Measurements from ENCODE around the gene PARP16. TPM values are rescaled to one million over a fixed set of nuclear protein-coding genes. Genes with fewer than 3 reads are reported as not detected.

PARP16 gene
- total RNA-seq, 1 donor from 2014 or later: 8.7 TPM

DNA sequence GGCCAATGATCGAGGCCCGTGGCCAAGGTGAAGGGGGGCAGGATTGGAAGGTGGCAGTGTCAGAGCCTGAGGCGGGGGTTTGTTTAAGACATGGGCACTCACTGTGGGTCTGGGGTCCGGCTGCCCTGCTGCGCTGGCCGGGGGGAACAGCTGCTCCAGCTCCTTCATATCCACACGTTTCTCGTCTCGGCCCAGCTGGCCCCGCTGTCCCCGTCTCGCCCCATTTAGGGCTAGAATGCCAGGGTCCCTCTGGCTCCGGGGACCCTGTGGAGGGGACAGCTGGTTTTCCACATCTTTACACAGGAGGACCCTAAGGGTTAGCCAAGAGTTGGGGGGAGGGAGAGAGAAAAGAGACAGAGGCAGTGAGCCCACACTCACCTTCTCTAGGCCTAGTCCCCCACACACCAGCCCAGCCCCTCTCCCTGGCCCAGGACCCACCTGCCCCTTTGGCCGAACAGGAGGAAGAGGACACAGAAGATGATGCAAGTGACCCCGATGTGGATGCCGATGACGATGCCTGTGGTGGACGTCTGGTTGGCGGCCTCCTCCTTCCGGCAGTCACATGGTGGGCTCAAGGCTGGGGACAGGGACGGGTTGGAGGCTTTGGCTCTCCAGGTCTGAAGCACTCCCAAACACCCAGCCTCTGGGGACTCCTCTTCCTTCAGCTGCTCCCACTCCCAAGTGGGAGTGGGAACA is 42.8 kb upstream of the PARP16 start:
- Mint-ChIP-seq H3K4me3 (ENCODE audit: unreplicated experiment) (no peak overlapping the region), H3K27ac (ENCODE audit: unreplicated experiment) (no peak overlapping the region), H3K9me3 (ENCODE audit: low read depth) (no peaks in the 10 kb centered on the region), H3K36me3 (ENCODE audit: low read depth) (no peaks in the 10 kb centered on the region), H3K4me1 (ENCODE audit: low read depth) (no peaks in the 10 kb centered on the region), H3K27me3 (ENCODE audit: low read depth) (peaks cover 1% of the 10 kb centered on the region)
- TF ChIP-seq, protein P1, sequence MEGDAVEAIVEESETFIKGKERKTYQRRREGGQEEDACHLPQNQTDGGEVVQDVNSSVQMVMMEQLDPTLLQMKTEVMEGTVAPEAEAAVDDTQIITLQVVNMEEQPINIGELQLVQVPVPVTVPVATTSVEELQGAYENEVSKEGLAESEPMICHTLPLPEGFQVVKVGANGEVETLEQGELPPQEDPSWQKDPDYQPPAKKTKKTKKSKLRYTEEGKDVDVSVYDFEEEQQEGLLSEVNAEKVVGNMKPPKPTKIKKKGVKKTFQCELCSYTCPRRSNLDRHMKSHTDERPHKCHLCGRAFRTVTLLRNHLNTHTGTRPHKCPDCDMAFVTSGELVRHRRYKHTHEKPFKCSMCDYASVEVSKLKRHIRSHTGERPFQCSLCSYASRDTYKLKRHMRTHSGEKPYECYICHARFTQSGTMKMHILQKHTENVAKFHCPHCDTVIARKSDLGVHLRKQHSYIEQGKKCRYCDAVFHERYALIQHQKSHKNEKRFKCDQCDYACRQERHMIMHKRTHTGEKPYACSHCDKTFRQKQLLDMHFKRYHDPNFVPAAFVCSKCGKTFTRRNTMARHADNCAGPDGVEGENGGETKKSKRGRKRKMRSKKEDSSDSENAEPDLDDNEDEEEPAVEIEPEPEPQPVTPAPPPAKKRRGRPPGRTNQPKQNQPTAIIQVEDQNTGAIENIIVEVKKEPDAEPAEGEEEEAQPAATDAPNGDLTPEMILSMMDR (IDR thresholded peaks at IDR 0.05): no peak
- DNase-seq (ENCODE audit: low spot score): peak; percentile 76

DNA sequence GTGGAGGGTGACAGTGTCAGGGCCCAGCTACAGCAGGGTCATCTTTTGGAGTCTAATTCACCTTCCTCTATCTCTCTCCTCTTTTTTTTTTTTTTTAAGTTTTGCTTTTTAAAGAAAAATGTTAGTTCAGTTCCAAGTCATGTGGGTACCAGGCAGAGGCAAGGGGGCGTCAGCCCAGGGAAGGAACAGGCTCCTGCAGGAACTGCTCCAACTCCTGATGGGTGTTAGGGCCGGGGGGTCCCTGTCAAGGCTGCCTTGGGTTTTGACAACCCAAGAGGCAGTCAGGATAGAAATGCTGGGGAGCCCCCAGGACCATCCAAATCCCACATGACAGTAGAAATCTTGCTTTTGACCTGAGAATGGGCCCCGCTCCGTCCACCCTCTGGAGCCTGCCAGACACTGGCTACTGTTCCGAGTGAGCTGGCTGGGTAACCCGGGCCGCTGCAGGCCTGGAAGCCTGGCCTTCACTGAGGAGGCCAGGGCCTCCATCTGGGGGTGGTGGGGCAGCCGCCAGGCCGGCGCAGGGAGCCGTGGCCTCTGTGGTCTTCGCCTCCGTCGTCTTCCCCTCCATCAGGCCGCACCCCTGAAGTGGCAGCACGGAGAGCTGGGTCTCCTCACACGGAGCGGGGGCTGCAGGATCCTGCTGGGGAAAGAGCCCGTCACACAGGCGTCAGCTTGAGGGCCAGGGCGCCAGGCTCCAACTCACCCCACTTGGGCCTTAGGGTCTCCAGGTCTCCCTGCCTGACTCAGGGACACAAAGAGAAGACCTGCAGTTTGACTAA is 42.0 kb upstream of the PARP16 start:
- TF ChIP-seq, protein P1 (IDR thresholded peaks at IDR 0.05): no peak
- peak; percentile 84 for DNase-seq (ENCODE audit: low spot score)
- H3K27me3 Mint-ChIP-seq (ENCODE audit: low read depth): peaks cover 1% of the 10 kb centered on the region
- no peaks in the 10 kb centered on the region for H3K4me1 Mint-ChIP-seq (ENCODE audit: low read depth)
- no peak overlapping the region for H3K4me3 Mint-ChIP-seq (ENCODE audit: unreplicated experiment)
- H3K27ac Mint-ChIP-seq (ENCODE audit: unreplicated experiment): no peak overlapping the region
- no peaks in the 10 kb centered on the region for H3K36me3 Mint-ChIP-seq (ENCODE audit: low read depth)
- H3K9me3 Mint-ChIP-seq (ENCODE audit: low read depth): no peaks in the 10 kb centered on the region

DNA sequence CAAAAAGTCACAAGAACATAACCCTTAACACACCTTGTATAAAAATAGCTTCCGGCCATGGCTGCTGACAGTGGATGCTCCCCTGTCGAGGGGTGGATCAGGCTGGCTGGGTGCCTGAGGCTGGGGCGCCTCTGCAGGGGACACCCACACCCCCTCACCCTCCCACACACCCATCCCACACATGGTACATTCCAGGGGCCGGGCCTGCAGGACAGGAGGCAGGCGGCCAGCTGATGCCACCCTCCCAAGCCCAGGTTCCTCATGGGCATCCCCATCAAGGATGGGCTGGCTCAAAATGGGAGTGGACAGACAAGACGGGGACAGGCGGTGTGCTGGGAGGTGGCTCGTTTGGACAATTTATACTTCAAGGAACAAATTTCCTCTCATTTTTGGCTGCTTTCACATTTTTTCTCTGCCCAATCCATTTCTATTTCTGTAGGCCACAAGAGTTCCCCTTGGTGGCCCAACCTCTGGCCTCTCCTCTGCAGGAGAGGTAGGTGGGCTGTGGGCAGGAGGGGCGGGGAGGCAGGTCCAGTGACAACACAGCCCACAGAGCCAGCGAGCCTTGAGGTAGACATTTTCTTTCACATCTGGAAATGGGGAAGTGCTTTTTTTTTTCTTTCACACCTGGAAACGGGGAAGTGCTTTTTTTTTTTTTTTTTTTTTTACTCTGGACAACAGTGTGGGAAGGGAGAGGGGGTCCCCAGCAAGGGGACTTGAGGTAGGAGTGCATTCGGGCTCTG is 41.1 kb upstream of the PARP16 start:
- Mint-ChIP-seq H3K9me3 (ENCODE audit: low read depth) (no peaks in the 10 kb centered on the region), H3K4me1 (ENCODE audit: low read depth) (peaks cover 4% of the 10 kb centered on the region), H3K27ac (ENCODE audit: unreplicated experiment) (no peak overlapping the region), H3K4me3 (ENCODE audit: unreplicated experiment) (no peak overlapping the region), H3K36me3 (ENCODE audit: low read depth) (no peaks in the 10 kb centered on the region), H3K27me3 (ENCODE audit: low read depth) (peaks cover 1% of the 10 kb centered on the region)
- TF ChIP-seq, protein P1 (IDR thresholded peaks at IDR 0.05): no peak
- DNase-seq (ENCODE audit: low spot score): no peak

DNA sequence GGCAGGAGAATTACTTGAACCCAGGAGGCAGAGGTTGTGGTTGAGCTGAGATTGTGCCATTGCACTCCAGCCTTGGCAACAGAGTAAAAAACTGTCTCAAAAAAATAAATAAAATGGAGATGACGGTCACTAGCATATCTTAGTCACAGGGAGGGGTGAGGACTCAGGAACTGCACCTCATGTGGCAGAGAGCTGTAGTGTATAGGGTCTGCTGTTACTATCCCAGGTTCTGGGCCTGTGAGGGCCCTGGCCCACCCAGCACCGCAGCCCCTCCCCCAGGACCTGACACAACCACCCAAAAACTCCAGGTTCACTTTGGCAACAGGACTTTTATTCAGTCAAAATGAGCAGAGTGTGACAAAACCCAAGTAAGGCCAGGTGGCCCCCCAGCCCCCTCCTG is 40.1 kb upstream of the PARP16 start:
- TF ChIP-seq, protein P1 (IDR thresholded peaks at IDR 0.05): no peak
- H3K4me1 Mint-ChIP-seq (ENCODE audit: low read depth): peaks cover 5% of the 10 kb centered on the region
- no peak overlapping the region for H3K27ac Mint-ChIP-seq (ENCODE audit: unreplicated experiment)
- no peak overlapping the region for H3K4me3 Mint-ChIP-seq (ENCODE audit: unreplicated experiment)
- peaks cover 1% of the 10 kb centered on the region for H3K27me3 Mint-ChIP-seq (ENCODE audit: low read depth)
- no peak for DNase-seq (ENCODE audit: low spot score)
- H3K9me3 Mint-ChIP-seq (ENCODE audit: low read depth): no peaks in the 10 kb centered on the region
- H3K36me3 Mint-ChIP-seq (ENCODE audit: low read depth): no peaks in the 10 kb centered on the region

DNA sequence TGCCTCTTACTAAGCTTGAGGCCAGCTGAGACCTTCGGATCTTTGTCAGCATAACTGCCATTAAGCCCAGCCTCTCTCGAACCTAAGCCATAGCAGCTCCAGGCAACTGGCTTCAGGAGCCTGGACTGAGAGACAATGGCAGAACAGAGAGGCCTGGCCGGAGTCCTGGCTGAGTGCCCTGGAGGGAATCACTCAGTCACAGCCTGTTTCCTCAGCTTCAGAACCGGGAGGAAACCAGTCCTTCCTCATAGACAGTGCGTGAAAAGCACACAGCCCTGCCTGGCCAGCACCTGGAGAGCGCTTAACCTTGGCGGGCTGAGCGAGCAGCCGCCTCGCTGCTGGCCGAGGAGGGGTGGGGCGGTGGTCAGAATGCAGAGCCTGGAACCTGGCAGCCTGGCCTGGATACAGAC is 39.4 kb upstream of the PARP16 start:
- H3K9me3 Mint-ChIP-seq (ENCODE audit: low read depth): no peaks in the 10 kb centered on the region
- H3K27ac Mint-ChIP-seq (ENCODE audit: unreplicated experiment): no peak overlapping the region
- TF ChIP-seq, protein P1 (IDR thresholded peaks at IDR 0.05): no peak
- no peak for DNase-seq (ENCODE audit: low spot score)
- H3K4me3 Mint-ChIP-seq (ENCODE audit: unreplicated experiment): no peak overlapping the region
- peaks cover 5% of the 10 kb centered on the region for H3K4me1 Mint-ChIP-seq (ENCODE audit: low read depth)
- H3K36me3 Mint-ChIP-seq (ENCODE audit: low read depth): no peaks in the 10 kb centered on the region
- H3K27me3 Mint-ChIP-seq (ENCODE audit: low read depth): peaks cover 1% of the 10 kb centered on the region
